Fibroblast of mammary gland (primary cell): ENCODE results near the gene MTERF1.
"Not testable (repeated sequence)": the region's sequence is repeated elsewhere in the genome, so short reads cannot be mapped to it uniquely, and the experiment has no call there.

Experiments used
- DNase-seq: peaks from one replicate; pipeline ENCODE4 v3.0.0-alpha.2; 2010; ENCODE audit warnings: low read depth
- H3K4me3 ChIP-seq: 2 replicates; pipeline ENCODE4 v1.5.1; 2011; ENCODE audit warnings: low read depth, mild to moderate bottlenecking, low read length, moderate library complexity; ENCODE audit not compliant: control insufficient read depth
- TF ChIP-seq, protein P1 (sequence below): conservative IDR thresholded peaks from 2 replicates; pipeline ENCODE4 v1.5.1; 2011; ENCODE audit warnings: low read depth, low read length, inconsistent platforms; ENCODE audit not compliant: control insufficient read depth, insufficient read depth

The MTERF1 gene

GRCh38 chr7:91865511-91865910 is 15.0 kb downstream of the MTERF1 start:
- DNase-seq, result no peak
- no peak overlapping the region for H3K4me3 ChIP-seq
- TF ChIP-seq, protein P1, sequence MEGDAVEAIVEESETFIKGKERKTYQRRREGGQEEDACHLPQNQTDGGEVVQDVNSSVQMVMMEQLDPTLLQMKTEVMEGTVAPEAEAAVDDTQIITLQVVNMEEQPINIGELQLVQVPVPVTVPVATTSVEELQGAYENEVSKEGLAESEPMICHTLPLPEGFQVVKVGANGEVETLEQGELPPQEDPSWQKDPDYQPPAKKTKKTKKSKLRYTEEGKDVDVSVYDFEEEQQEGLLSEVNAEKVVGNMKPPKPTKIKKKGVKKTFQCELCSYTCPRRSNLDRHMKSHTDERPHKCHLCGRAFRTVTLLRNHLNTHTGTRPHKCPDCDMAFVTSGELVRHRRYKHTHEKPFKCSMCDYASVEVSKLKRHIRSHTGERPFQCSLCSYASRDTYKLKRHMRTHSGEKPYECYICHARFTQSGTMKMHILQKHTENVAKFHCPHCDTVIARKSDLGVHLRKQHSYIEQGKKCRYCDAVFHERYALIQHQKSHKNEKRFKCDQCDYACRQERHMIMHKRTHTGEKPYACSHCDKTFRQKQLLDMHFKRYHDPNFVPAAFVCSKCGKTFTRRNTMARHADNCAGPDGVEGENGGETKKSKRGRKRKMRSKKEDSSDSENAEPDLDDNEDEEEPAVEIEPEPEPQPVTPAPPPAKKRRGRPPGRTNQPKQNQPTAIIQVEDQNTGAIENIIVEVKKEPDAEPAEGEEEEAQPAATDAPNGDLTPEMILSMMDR, result no peak

GRCh38 chr7:91864604-91865003 is 15.9 kb downstream of the MTERF1 start:
- not testable (repeated sequence) for H3K4me3 ChIP-seq, DNase-seq

DNA sequence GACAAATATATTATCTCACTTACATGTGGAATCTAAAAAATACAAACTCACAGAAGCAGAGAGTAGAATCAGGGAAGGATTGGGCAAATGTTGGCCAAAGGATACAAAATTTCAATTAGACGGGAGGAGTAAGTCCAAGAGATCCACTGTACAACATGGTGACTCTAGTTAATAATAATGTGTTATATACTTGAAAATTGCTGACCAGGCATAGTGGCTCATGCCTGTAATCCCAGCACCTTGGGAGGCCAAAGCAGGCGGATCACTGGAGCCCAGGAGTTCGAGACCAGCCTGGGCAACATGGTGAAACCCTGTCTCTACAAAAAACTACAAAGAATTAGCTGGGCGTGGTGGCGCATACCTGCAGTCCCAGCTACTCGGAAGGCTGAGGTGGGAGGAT is 16.4 kb downstream of the MTERF1 start:
- no peak for DNase-seq
- no peak overlapping the region for H3K4me3 ChIP-seq
- TF ChIP-seq, protein P1, result no peak

DNA sequence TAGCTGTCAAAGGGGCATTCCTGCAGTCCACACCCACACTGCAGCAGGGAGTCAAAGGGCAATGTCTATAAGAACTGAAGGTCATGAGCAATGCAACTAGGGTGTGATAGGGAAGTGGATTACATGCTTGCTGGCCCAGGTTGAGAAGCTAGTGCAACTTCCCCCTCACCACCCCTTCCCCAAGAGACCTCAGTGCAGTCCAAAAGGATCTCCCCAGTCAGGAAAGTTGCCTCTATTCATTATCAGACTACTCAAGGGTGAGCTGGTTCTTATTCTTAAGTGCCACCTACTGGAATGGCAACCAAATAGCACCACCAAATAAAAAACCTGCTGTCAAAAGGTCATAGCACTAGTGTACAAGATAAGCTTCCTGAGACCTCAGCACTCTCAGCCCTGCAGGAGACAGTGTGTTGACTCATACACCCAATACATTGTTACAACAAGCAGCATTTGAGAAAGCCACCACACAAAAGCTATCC is 28.2 kb downstream of the MTERF1 start:
- no peak overlapping the region for H3K4me3 ChIP-seq
- TF ChIP-seq, protein P1, result peak; percentile 36
- peak; percentile 24 for DNase-seq

DNA sequence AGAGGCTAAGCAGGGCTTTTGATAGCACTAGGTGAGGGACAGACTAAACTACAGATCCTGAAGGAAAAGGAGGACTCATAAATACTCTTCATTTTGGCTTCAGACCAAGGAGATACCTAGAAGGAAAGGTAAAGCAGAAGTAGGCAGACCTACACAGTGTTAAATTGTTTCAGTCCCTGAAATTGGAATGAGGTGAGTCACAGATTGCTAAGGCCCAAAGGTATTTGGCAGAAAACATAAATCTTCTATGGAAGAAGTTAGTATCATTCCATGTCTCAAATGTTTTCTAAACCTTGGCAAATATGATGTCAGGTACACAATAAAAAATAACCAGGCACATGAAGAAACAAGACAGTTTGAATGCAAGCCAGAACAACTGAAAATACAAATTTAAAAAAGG is 30.0 kb downstream of the MTERF1 start:
- no peak overlapping the region for H3K4me3 ChIP-seq
- TF ChIP-seq, protein P1, result no peak
- peak; percentile 11 for DNase-seq

- DNase-seq, result no peak
- TF ChIP-seq, protein P1, result no peak
- no peak overlapping the region for H3K4me3 ChIP-seq
Observed at GRCh38 chr7:91847876-91848588, 32.5 kb downstream of the MTERF1 start.

DNA sequence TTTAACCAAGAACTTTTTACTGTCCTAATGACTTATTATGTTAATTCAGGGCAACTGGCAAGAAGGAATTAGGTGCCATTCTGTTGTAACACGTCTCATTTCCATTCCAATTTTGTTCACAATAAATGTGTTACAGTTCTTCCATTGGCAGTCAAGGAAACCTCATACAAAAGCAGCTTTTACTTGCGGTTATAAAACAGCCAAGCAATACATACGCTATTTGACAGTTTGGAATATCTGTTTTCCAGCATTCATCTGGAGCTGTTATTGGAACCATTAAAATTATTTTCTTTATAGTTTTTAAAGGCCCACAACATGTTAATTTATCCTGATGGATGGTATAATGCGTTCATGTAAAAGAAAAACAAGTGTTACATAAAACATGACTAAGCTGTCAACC is 33.3 kb downstream of the MTERF1 start:
- no peak overlapping the region for H3K4me3 ChIP-seq
- no peak for DNase-seq
- TF ChIP-seq, protein P1, result no peak
